ENCODE data around the gene CNGB1.

GRCh38 chr16:57959121-57959520, 11.8 kb downstream of the CNGB1 start:
- TF ChIP-seq CTCF (IDR thresholded peaks at IDR 0.05; ENCODE audit: insufficient read depth, low read length, poor library complexity, severe bottlenecking) (no peak), EZH2phosphoT487 (conservative IDR thresholded peaks at IDR 0.05; ENCODE audit: low read length) (no peak)

All from SU-DHL-6 (cell line).